ENCODE data around the gene TTC33.
A peak's percentile ranks its signal among the peaks of the same experiment; 100 is the strongest.

The TTC33 gene, protein sequence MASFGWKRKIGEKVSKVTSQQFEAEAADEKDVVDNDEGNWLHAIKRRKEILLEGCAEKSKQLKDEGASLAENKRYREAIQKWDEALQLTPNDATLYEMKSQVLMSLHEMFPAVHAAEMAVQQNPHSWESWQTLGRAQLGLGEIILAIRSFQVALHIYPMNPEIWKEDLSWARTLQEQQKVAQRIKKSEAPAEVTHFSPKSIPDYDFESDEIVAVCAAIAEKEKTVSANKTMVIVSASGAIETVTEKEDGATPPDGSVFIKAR

DNA sequence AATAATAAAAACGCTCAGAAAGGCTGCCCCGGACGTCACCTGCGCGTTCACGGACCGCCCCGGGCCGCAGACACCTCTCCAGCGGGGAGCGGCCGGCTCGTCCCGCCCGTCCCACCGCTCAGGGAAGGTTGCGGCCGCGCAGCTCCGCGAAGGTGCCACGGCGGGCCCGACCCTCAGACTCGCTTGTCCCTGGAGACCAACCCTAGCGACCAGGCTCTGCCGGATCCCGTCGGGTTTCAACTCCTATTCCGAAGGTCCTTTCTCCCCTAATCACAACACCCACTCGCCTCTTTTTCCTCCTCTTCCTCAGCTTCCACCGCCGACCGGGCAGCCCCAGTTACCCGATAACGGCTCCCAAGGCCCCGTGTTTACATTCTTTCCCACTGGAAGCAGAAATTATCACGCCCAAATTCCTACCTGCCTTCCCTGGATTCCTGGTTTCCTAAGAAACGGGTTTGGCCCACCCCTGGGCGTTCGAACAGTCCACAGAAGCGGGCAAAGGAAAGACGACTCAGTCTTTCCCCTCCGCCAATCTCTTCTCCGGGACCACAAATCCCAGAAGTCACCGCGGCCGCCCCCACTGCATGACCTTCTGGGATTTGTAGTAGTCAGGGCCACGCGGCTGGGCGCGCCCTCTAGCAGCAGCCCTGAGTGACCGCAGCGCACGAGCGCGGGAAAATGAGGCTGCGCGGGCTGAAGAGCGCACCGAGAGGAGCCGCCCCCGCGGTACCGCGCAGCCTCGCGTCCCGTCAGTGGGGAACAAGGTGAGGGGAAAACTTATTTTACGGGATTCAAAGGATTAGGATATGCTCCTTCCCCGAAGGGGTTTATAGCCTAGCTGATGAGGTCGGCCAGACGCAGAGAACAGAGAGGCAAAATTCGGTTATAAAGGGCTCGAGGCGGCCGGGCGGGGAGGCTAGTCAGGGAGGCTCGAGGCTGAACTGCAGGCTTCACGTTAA, at the start of gene TTC33:
Gene TTC33, minus strand, starts transcription at position 555 of the 959 bp plus-strand sequence. CDS start 8,943 bp downstream, outside the sequence.
- TF ChIP-seq, protein P1, sequence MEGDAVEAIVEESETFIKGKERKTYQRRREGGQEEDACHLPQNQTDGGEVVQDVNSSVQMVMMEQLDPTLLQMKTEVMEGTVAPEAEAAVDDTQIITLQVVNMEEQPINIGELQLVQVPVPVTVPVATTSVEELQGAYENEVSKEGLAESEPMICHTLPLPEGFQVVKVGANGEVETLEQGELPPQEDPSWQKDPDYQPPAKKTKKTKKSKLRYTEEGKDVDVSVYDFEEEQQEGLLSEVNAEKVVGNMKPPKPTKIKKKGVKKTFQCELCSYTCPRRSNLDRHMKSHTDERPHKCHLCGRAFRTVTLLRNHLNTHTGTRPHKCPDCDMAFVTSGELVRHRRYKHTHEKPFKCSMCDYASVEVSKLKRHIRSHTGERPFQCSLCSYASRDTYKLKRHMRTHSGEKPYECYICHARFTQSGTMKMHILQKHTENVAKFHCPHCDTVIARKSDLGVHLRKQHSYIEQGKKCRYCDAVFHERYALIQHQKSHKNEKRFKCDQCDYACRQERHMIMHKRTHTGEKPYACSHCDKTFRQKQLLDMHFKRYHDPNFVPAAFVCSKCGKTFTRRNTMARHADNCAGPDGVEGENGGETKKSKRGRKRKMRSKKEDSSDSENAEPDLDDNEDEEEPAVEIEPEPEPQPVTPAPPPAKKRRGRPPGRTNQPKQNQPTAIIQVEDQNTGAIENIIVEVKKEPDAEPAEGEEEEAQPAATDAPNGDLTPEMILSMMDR (IDR thresholded peaks at IDR 0.05; ENCODE audit: low read depth, low read length), result peak; percentile 51
- H3K4me3 ChIP-seq (ENCODE audit: low read depth, low read length), result peak within 1 kb of the TSS; percentile 92

DNA sequence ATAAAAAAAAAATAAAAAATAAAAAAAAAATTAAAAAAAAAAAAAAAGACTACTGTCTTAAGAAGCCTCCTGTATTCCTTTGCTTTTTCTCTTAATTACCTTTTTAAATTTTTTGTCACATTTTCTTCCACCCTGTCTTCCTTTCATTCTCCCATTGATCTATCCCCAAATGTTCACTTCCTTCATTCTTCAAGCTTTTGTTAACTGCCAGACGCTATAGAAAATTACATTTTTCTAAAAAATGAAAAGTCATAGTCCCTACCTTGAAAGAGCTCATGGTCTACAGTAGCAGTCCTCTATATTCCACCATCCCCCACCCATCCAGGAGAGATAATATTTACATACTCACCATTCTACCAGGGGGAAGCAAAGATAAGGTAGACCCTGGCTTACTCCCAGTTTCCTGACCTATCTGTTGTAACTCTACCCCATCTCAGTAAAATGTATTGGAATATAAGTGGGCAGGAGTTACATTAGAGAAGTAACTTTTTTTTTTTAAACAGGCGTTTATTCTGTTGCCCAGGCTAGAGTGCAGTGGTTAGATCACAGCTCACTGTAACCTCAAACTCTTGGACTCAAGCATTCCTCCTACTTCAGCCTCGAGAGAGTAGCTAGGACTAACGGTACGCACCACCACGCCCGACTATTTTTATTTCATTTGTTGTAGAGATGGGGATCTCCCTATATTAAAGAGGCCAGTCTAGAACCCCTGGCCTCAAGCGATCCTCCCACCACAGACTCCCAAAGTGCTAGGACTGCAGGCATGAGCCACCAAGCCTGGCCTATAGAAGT, 46.2 kb upstream of the TTC33 start:
- H3K4me3 ChIP-seq (ENCODE audit: low read depth, low read length), result no peak overlapping the region
- TF ChIP-seq, protein P1 (IDR thresholded peaks at IDR 0.05; ENCODE audit: low read depth, low read length), result no peak

DNA sequence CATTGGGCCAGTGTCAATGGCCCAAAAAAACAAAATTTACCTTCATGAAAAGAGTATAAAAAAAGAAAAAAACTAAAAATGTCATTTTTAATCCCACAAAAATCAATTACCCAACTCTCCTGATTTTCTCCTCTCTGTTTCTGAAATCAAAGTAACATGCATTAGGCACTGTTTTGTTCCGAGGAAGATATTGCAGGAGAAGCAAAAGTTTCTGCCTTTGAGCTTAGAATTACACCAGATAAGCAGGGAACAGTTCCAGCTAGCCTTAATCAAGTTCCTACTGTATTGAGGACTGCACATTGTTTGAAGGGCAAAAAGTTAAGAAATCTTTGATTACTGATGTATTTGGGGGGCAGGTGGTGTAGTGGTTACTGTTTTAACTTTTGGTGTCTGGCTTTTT, 43.5 kb upstream of the TTC33 start:
- TF ChIP-seq, protein P1 (IDR thresholded peaks at IDR 0.05; ENCODE audit: low read depth, low read length), result no peak
- peak overlapping the region; percentile 93 for H3K4me3 ChIP-seq (ENCODE audit: low read depth, low read length)

DNA sequence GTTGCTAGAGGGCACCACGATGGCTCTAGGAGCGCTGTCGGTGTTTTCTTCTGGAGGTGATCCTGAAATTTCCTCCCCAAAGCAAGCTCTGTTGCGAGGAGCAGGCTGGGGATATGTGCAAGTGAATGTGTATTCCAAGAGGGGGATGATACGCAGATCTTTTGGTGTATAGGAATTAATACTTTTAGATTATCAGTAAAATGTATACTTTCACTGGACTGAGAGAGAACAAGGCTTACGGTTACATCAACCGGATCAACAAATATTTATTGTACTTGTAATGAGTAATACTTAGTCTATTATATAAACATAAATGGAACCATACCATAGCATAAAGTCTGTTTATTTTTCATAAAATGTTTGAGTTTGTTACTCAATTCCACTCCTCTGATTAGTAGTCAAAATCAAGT, 43.0 kb upstream of the TTC33 start:
- TF ChIP-seq, protein P1 (IDR thresholded peaks at IDR 0.05; ENCODE audit: low read depth, low read length), result no peak
- H3K4me3 ChIP-seq (ENCODE audit: low read depth, low read length), result peak overlapping the region; percentile 93

DNA sequence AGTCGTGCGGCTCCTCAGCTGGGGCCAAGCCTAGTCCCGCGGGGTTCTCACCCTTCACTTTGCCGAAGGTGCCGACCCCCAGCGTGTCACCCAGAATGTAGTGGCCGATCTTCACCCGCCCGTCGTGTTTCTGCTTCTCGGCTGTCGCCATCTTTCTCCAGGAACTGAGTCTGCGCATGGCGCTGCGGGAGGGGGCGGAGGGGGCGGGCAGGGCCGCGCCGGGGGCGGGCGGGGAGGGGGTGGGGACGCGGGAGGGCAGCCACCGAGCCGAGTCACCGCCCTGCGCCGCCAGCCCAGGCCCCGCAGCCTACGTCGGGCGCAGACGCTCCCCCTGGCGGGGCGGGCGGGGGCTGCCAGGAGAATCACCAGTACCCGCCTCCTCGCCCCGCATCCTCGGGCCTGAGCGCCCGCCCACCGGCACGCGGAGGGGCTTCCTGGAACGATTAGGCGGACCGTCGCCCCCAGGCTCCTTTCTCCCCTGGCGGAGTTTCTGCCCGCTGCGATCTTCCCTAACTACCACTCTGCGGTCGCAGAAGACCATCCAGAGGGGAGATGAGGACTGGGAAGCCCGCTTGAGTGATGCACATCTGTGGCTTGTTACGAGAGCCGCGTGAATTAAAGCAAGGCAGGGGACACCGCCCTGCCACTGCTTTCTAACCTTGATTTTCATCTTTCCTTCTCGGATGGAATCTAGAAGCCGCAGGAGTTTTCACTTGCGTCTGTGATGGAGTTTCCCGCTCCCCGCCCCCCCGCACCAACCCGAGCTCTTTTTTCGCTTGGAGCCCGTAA, 42.4 kb upstream of the TTC33 start, which contains the start of gene PRKAA1:
Gene PRKAA1, minus strand, starts transcription at position 363 of the 789 bp plus-strand sequence. Its CDS starts 185 bp downstream, at position 178.
- TF ChIP-seq, protein P1 (IDR thresholded peaks at IDR 0.05; ENCODE audit: low read depth, low read length), result peak; percentile 53
- H3K4me3 ChIP-seq (ENCODE audit: low read depth, low read length), result peak within 1 kb of the TSS; percentile 93

DNA sequence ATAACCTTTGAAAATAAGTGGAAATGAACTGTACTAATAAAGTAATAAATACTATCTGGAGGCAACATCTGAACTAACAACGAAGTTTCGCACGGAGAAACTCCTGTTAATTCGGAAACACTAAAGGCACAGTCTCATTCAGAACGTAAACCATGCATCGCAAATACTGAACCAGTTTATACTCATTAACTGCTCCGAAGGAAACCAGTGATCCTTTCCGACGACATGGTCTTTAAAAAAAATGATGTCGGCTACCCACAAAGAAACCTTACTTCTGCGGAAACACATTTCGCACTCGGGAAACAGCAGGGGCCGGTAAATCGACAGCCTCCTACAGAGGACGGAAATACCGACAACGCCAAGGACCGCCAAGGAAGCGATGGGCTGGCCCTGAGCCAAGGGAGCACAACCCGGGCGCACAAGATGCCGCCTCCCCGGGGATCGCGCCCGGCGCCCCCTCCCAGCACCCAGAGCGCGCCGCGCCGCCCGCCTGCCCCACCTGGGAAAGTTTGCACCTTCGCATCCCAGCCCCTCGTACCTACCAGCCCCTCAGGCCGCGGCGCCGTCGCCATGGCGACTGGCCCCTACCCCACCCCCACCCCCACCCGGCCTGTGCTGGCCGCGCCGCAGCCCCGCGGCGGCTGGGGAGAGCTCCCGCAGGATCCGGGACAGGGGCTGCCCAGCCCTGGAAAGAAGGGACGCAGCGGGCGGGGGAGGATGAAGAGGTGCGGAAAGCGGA, 41.7 kb upstream of the TTC33 start:
- TF ChIP-seq, protein P1 (IDR thresholded peaks at IDR 0.05; ENCODE audit: low read depth, low read length), result no peak

More for the DNA sequence above, 41.7 kb upstream of the TTC33 start:
- peak overlapping the region; percentile 90 for H3K4me3 ChIP-seq (ENCODE audit: low read depth, low read length)
